ENCODE data around the gene AGAP2. TPM values are rescaled to one million over a fixed set of nuclear protein-coding genes. Genes with fewer than 3 reads are reported as not detected.
"Not testable (repeated sequence)": the region's sequence is repeated elsewhere in the genome, so short reads cannot be mapped to it uniquely, and the experiment has no call there.

The AGAP2 gene
- total RNA-seq, 1 donor from 2014 or later, result 0.14 TPM

DNA sequence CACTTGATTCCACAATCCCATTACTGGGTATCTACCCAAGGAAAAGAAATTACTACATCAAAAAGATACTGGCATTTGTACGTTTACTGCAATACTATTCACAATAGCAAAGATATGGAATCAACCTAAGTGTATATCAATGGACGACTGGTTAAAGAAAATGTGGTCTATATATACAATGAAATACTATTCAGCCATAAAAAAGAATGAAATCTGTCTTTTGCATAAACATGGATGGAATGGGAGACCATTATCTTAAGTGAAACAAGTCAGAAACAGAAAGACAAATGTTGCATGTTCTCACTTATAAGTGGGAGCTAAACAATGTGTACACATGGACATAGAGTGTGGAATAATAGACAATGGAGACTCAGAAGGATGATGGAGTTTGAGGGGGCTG lies 49.6 kb downstream of the AGAP2 start:
- TF ChIP-seq, protein P1, sequence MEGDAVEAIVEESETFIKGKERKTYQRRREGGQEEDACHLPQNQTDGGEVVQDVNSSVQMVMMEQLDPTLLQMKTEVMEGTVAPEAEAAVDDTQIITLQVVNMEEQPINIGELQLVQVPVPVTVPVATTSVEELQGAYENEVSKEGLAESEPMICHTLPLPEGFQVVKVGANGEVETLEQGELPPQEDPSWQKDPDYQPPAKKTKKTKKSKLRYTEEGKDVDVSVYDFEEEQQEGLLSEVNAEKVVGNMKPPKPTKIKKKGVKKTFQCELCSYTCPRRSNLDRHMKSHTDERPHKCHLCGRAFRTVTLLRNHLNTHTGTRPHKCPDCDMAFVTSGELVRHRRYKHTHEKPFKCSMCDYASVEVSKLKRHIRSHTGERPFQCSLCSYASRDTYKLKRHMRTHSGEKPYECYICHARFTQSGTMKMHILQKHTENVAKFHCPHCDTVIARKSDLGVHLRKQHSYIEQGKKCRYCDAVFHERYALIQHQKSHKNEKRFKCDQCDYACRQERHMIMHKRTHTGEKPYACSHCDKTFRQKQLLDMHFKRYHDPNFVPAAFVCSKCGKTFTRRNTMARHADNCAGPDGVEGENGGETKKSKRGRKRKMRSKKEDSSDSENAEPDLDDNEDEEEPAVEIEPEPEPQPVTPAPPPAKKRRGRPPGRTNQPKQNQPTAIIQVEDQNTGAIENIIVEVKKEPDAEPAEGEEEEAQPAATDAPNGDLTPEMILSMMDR (IDR thresholded peaks at IDR 0.05; ENCODE audit: insufficient read depth, low read depth, low read length), result no peak
- no peak for TF ChIP-seq EZH2 (IDR thresholded peaks at IDR 0.05; ENCODE audit: insufficient read depth, low read length)
- Histone ChIP-seq H3K9ac (ENCODE audit: low read length) (no peak overlapping the region), H3K4me3 (ENCODE audit: insufficient read depth, low read depth, low read length) (no peak overlapping the region), H3K4me1 (ENCODE audit: insufficient read depth, low read length) (no peaks in the 10 kb centered on the region), H4K20me1 (ENCODE audit: insufficient read depth, low read length) (no peaks in the 10 kb centered on the region), H3K4me2 (ENCODE audit: low read length) (no peak overlapping the region), H3K36me3 (ENCODE audit: insufficient read depth, low read length) (no peaks in the 10 kb centered on the region), H3K27me3 (ENCODE audit: insufficient read depth, low read length) (peaks cover 4% of the 10 kb centered on the region), H3K79me2 (ENCODE audit: insufficient read depth, low read length) (no peaks in the 10 kb centered on the region), H2AFZ (ENCODE audit: low read depth, low read length) (no peak overlapping the region), H3K27ac (ENCODE audit: low read depth, low read length) (no peak overlapping the region), H3K9me3 (ENCODE audit: insufficient read depth, low read depth, low read length) (no peaks in the 10 kb centered on the region)
- H3K27me3 Mint-ChIP-seq (ENCODE audit: low read depth, unreplicated experiment), result peaks cover 22% of the 10 kb centered on the region
- H3K4me3 Mint-ChIP-seq (ENCODE audit: unreplicated experiment), result no peak overlapping the region
- no peak for DNase-seq (ENCODE audit: low read depth)
- FAIRE-seq, result no peak
- peaks cover 9% of the 10 kb centered on the region for H3K9me3 Mint-ChIP-seq (ENCODE audit: unreplicated experiment)
- H3K27ac Mint-ChIP-seq (ENCODE audit: unreplicated experiment), result no peak overlapping the region
- peaks cover 2% of the 10 kb centered on the region for H3K36me3 Mint-ChIP-seq (ENCODE audit: low read depth, unreplicated experiment)
- H3K4me1 Mint-ChIP-seq (ENCODE audit: low read depth, unreplicated experiment), result no peaks in the 10 kb centered on the region

DNA sequence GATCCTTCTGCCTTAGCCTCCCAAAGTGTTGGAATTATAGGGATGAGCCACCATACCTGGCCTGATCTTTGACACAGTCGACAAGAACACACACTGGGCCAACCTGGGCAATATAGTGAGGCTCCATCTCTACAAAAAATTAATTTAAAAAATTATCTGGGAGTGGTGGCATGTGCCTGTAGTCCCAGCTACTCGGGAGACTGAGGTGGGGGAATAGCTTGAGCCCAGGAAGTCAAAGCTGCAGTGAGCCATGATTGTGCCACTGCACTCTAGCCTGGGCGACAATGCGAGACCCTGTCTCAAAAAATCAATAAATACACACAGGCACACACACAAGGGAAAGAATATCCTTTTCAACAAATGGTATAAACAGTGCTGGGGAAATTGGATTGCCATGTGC lies 50.7 kb downstream of the AGAP2 start:
- Histone ChIP-seq H3K79me2 (ENCODE audit: insufficient read depth, low read length) (no peaks in the 10 kb centered on the region), H3K4me2 (ENCODE audit: low read length) (no peak overlapping the region), H3K27ac (ENCODE audit: low read depth, low read length) (no peak overlapping the region), H3K4me1 (ENCODE audit: insufficient read depth, low read length) (no peaks in the 10 kb centered on the region), H3K9me3 (ENCODE audit: insufficient read depth, low read depth, low read length) (no peaks in the 10 kb centered on the region), H3K4me3 (ENCODE audit: insufficient read depth, low read depth, low read length) (no peak overlapping the region), H4K20me1 (ENCODE audit: insufficient read depth, low read length) (no peaks in the 10 kb centered on the region), H2AFZ (ENCODE audit: low read depth, low read length) (no peak overlapping the region), H3K9ac (ENCODE audit: low read length) (no peak overlapping the region), H3K36me3 (ENCODE audit: insufficient read depth, low read length) (no peaks in the 10 kb centered on the region), H3K27me3 (ENCODE audit: insufficient read depth, low read length) (peaks cover 4% of the 10 kb centered on the region)
- H3K27ac Mint-ChIP-seq (ENCODE audit: unreplicated experiment), result no peak overlapping the region
- H3K4me3 Mint-ChIP-seq (ENCODE audit: unreplicated experiment), result no peak overlapping the region
- no peak for FAIRE-seq
- TF ChIP-seq EZH2 (IDR thresholded peaks at IDR 0.05; ENCODE audit: insufficient read depth, low read length), result no peak
- TF ChIP-seq, protein P1 (IDR thresholded peaks at IDR 0.05; ENCODE audit: insufficient read depth, low read depth, low read length), result no peak
- H3K36me3 Mint-ChIP-seq (ENCODE audit: low read depth, unreplicated experiment), result peaks cover 2% of the 10 kb centered on the region
- no peak for DNase-seq (ENCODE audit: low read depth)
- no peaks in the 10 kb centered on the region for H3K4me1 Mint-ChIP-seq (ENCODE audit: low read depth, unreplicated experiment)
- peaks cover 9% of the 10 kb centered on the region for H3K9me3 Mint-ChIP-seq (ENCODE audit: unreplicated experiment)
- H3K27me3 Mint-ChIP-seq (ENCODE audit: low read depth, unreplicated experiment), result peaks cover 27% of the 10 kb centered on the region

DNA sequence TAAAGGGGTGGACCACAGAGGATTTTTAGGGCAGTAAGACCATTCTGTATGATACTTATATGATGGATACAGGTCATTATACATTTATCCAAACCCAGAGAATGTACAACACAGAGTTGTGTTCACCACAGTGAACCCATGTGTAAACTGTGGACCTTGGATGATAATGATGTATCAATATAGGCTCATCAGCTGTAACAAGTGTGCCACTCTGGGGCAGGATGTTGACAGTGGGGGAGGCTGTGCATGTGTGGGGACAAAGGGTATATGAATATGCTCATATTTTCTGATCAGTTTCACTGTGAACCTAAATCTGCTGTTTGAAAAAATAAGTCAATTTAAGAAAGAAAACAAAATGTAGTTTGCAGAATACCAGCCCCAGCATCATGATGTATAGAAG lies 58.8 kb downstream of the AGAP2 start:
- FAIRE-seq (no peak), DNase-seq (ENCODE audit: low read depth) (no peak)
- Mint-ChIP-seq H3K9me3 (ENCODE audit: unreplicated experiment) (peaks cover 5% of the 10 kb centered on the region), H3K36me3 (ENCODE audit: low read depth, unreplicated experiment) (peaks cover 2% of the 10 kb centered on the region), H3K4me1 (ENCODE audit: low read depth, unreplicated experiment) (no peaks in the 10 kb centered on the region), H3K27me3 (ENCODE audit: low read depth, unreplicated experiment) (peaks cover 19% of the 10 kb centered on the region), H3K27ac (ENCODE audit: unreplicated experiment) (no peak overlapping the region), H3K4me3 (ENCODE audit: unreplicated experiment) (no peak overlapping the region)
- no peak overlapping the region for H3K4me2 ChIP-seq (ENCODE audit: low read length)
- no peaks in the 10 kb centered on the region for H3K4me1 ChIP-seq (ENCODE audit: insufficient read depth, low read length)
- TF ChIP-seq, protein P1 (IDR thresholded peaks at IDR 0.05; ENCODE audit: insufficient read depth, low read depth, low read length), result no peak
- no peak for TF ChIP-seq EZH2 (IDR thresholded peaks at IDR 0.05; ENCODE audit: insufficient read depth, low read length)
- H4K20me1 ChIP-seq (ENCODE audit: insufficient read depth, low read length), result no peaks in the 10 kb centered on the region
- no peak overlapping the region for H3K4me3 ChIP-seq (ENCODE audit: insufficient read depth, low read depth, low read length)
- no peaks in the 10 kb centered on the region for H3K79me2 ChIP-seq (ENCODE audit: insufficient read depth, low read length)
- H3K27ac ChIP-seq (ENCODE audit: low read depth, low read length), result no peak overlapping the region
- H3K36me3 ChIP-seq (ENCODE audit: insufficient read depth, low read length), result no peaks in the 10 kb centered on the region
- H3K9me3 ChIP-seq (ENCODE audit: insufficient read depth, low read depth, low read length), result no peaks in the 10 kb centered on the region
- no peak overlapping the region for H3K9ac ChIP-seq (ENCODE audit: low read length)
- H3K27me3 ChIP-seq (ENCODE audit: insufficient read depth, low read length), result peaks cover 5% of the 10 kb centered on the region
- H2AFZ ChIP-seq (ENCODE audit: low read depth, low read length), result no peak overlapping the region

DNA sequence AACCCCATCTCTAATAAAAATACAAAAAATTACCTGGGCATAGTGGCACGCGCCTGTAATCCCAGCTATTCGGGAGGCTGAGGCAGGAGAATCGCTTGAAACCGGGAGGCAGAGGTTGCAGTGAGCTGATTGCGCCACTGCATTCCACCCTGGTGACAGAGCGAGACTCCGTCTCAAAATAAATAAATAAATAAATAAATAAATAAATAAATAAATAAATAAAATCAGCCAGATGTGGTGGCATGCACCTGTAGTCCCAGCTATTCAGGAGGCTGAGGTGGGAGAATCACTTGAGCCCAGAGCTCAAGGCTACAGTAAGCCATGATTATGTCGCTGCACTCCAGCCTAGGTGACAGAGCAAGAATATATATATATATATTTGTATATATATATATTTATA lies 60.6 kb downstream of the AGAP2 start:
- H3K9me3 ChIP-seq (ENCODE audit: insufficient read depth, low read depth, low read length); H3K4me3 Mint-ChIP-seq (ENCODE audit: unreplicated experiment); DNase-seq (ENCODE audit: low read depth); H3K36me3 ChIP-seq (ENCODE audit: insufficient read depth, low read length); H3K27me3 ChIP-seq (ENCODE audit: insufficient read depth, low read length); H3K4me2 ChIP-seq (ENCODE audit: low read length); H3K36me3 Mint-ChIP-seq (ENCODE audit: low read depth, unreplicated experiment); H3K79me2 ChIP-seq (ENCODE audit: insufficient read depth, low read length); H3K4me1 Mint-ChIP-seq (ENCODE audit: low read depth, unreplicated experiment); H3K4me1 ChIP-seq (ENCODE audit: insufficient read depth, low read length); H3K27me3 Mint-ChIP-seq (ENCODE audit: low read depth, unreplicated experiment); H3K27ac Mint-ChIP-seq (ENCODE audit: unreplicated experiment); H3K27ac ChIP-seq (ENCODE audit: low read depth, low read length); H4K20me1 ChIP-seq (ENCODE audit: insufficient read depth, low read length); H3K9ac ChIP-seq (ENCODE audit: low read length); H2AFZ ChIP-seq (ENCODE audit: low read depth, low read length); H3K4me3 ChIP-seq (ENCODE audit: insufficient read depth, low read depth, low read length); H3K9me3 Mint-ChIP-seq (ENCODE audit: unreplicated experiment); FAIRE-seq: not testable (repeated sequence)
